Suprapubic skin (tissue), 3 donors: Measurements from ENCODE around the gene NHSL1.

Experiments
- POLR2A ChIP-seq, 2 donors: fragments of 450-650 bp; IDR thresholded peaks; one replicate each; pipeline ENCODE4 v1.6.1; 2017; ENCODE audit warnings: antibody characterized with exemption in 2 of 2, mild to moderate bottlenecking in 2 of 2, moderate library complexity in 2 of 2
- TF ChIP-seq, protein P1 (sequence below), 2 donors: fragments of 200-600 bp in 1 of 2; fragments of 450-650 bp in 1 of 2; sonication (generic) in 1 of 2; IDR thresholded peaks; one replicate each; pipeline ENCODE4 v1.5.1; 2016 to 2019; ENCODE audit warnings: antibody characterized with exemption in 2 of 2, mild to moderate bottlenecking in 1 of 2, moderate library complexity in 1 of 2

DNA sequence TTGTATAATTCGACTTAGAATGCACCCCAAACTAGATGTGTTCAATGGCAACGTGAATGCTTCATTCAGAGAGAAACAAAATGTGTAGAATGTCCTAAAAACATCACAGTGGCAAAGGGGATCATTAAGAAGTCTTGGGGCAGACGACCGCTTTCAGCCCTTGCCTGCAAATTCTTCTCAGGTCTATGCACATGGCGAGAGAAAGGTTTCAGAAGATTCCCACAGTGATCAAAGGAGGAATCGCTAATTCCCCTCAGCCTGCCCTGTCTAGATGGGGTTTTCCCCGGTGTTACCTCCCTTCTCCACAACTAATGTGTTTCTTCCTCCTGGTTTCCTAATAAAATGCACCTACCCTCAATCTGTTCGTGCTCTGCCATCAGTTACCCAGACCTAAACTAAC lies 13.3 kb upstream of the NHSL1 start:
- TF ChIP-seq, protein P1, sequence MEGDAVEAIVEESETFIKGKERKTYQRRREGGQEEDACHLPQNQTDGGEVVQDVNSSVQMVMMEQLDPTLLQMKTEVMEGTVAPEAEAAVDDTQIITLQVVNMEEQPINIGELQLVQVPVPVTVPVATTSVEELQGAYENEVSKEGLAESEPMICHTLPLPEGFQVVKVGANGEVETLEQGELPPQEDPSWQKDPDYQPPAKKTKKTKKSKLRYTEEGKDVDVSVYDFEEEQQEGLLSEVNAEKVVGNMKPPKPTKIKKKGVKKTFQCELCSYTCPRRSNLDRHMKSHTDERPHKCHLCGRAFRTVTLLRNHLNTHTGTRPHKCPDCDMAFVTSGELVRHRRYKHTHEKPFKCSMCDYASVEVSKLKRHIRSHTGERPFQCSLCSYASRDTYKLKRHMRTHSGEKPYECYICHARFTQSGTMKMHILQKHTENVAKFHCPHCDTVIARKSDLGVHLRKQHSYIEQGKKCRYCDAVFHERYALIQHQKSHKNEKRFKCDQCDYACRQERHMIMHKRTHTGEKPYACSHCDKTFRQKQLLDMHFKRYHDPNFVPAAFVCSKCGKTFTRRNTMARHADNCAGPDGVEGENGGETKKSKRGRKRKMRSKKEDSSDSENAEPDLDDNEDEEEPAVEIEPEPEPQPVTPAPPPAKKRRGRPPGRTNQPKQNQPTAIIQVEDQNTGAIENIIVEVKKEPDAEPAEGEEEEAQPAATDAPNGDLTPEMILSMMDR (IDR thresholded peaks at IDR 0.05), result no peak
- TF ChIP-seq POLR2A (IDR thresholded peaks at IDR 0.05), result no peak
